Activated naive CD8-positive, alpha-beta T cell treated with anti-CD3 and anti-CD28 coated beads, Interleukin-2, amount 10 ng/mL, durations not matched to agents 7 days and 5 days (primary cell): Measurements from ENCODE around the gene CD300LB. TPM values are rescaled to one million over a fixed set of nuclear protein-coding genes. Genes with fewer than 3 reads are reported as not detected.
"Not testable (repeated sequence)": the region's sequence is repeated elsewhere in the genome, so short reads cannot be mapped to it uniquely, and the experiment has no call there.

Source experiments
- ATAC-seq: fragments of 150-1000 bp; cut with Tn5 transposase; one replicate; pipeline ENCODE4 v1.10.0; 2021; ENCODE audit warnings: low read depth, moderate library complexity
- POLR2A ChIA-PET: fragments of 350-600 bp; sonication (Branson Sonifier 250); formaldehyde crosslinking; loops from one replicate; lab custom pipeline; 2021; ENCODE audit warnings: antibody characterized with exemption; lab: Charles Lee
- DNase-seq: peaks from one replicate; pipeline ENCODE4 v3.0.0; 2021
- H3K27ac Mint-ChIP-seq: one replicate; pipeline ENCODE4 v1.8.0; 2022; ENCODE audit warnings: mild to moderate bottlenecking, mixed read lengths
- H3K27me3 Mint-ChIP-seq: one replicate; pipeline ENCODE4 v1.8.0; 2022; ENCODE audit warnings: mild to moderate bottlenecking, moderate library complexity, mixed read lengths
- H3K36me3 Mint-ChIP-seq: one replicate; pipeline ENCODE4 v1.8.0; 2021; ENCODE audit warnings: mild to moderate bottlenecking, mixed read lengths
- H3K4me1 Mint-ChIP-seq: one replicate; pipeline ENCODE4 v1.8.0; 2021; ENCODE audit warnings: mixed read lengths
- H3K4me3 Mint-ChIP-seq: one replicate; pipeline ENCODE4 v1.8.0; 2022; ENCODE audit warnings: mild to moderate bottlenecking, moderate library complexity, mixed read lengths
- H3K9me3 Mint-ChIP-seq: one replicate; pipeline ENCODE4 v1.8.0; 2021; ENCODE audit warnings: mixed read lengths
- total RNA-seq, 2 experiments: library from RNA; stranded (reverse); gene quantifications; one replicate each; pipeline ENCODE4 v1.2.3, GENCODE V29; 2021

CD300LB gene
- total RNA-seq, 2 experiments from 2014 or later, result not detected

GRCh38 chr17:74490716-74491115, 40.6 kb downstream of the CD300LB start:
- Mint-ChIP-seq H3K27ac (no peak overlapping the region), H3K27me3 (peaks cover 10% of the 10 kb centered on the region), H3K4me3 (no peak overlapping the region), H3K36me3 (peaks cover 14% of the 10 kb centered on the region), H3K9me3 (peaks cover 6% of the 10 kb centered on the region), H3K4me1 (peaks cover 1% of the 10 kb centered on the region)
- POLR2A ChIA-PET, result no interaction called here
- no peak for DNase-seq
- ATAC-seq, result no peak

- H3K27ac Mint-ChIP-seq, H3K9me3 Mint-ChIP-seq, ATAC-seq, H3K4me3 Mint-ChIP-seq, DNase-seq, H3K4me1 Mint-ChIP-seq, POLR2A ChIA-PET: not testable (repeated sequence)
- Mint-ChIP-seq H3K36me3 (peaks cover 14% of the 10 kb centered on the region), H3K27me3 (peaks cover 18% of the 10 kb centered on the region)
Measured at GRCh38 chr17:74488276-74488675, 43.0 kb downstream of the CD300LB start.

- ATAC-seq, result no peak
Measured at GRCh38 chr17:74485841-74486240, 45.4 kb downstream of the CD300LB start.

GRCh38 chr17:74485022-74485743, 46.1 kb downstream of the CD300LB start:
- peaks cover 6% of the 10 kb centered on the region for H3K9me3 Mint-ChIP-seq
- POLR2A ChIA-PET, result no interaction called here
- DNase-seq (no peak), ATAC-seq (no peak)
- H3K27ac Mint-ChIP-seq, result no peak overlapping the region
- peaks cover 17% of the 10 kb centered on the region for H3K27me3 Mint-ChIP-seq
- peaks cover 1% of the 10 kb centered on the region for H3K4me1 Mint-ChIP-seq
- no peak overlapping the region for H3K4me3 Mint-ChIP-seq
- peaks cover 15% of the 10 kb centered on the region for H3K36me3 Mint-ChIP-seq

More at GRCh38 chr17:74485841-74486240, 45.4 kb downstream of the CD300LB start:
- peaks cover 17% of the 10 kb centered on the region for H3K27me3 Mint-ChIP-seq
- H3K27ac Mint-ChIP-seq, result no peak overlapping the region
- POLR2A ChIA-PET, result no interaction called here
- no peak overlapping the region for H3K4me3 Mint-ChIP-seq
- H3K4me1 Mint-ChIP-seq, result no peaks in the 10 kb centered on the region
- H3K9me3 Mint-ChIP-seq, result peaks cover 6% of the 10 kb centered on the region
- no peak for DNase-seq
- H3K36me3 Mint-ChIP-seq, result peaks cover 15% of the 10 kb centered on the region

- H3K36me3 Mint-ChIP-seq, result peaks cover 13% of the 10 kb centered on the region
- POLR2A ChIA-PET, result no interaction called here
- no peak overlapping the region for H3K27ac Mint-ChIP-seq
- DNase-seq (no peak), ATAC-seq (no peak)
- H3K9me3 Mint-ChIP-seq, result peaks cover 5% of the 10 kb centered on the region
- peaks cover 15% of the 10 kb centered on the region for H3K27me3 Mint-ChIP-seq
- H3K4me1 Mint-ChIP-seq, result peaks cover 10% of the 10 kb centered on the region
- H3K4me3 Mint-ChIP-seq, result no peak overlapping the region
Measured at GRCh38 chr17:74484066-74484465, 47.2 kb downstream of the CD300LB start.

GRCh38 chr17:74481621-74482020, 49.7 kb downstream of the CD300LB start:
- peaks cover 25% of the 10 kb centered on the region for H3K4me1 Mint-ChIP-seq
- ATAC-seq (no peak), DNase-seq (no peak)
- H3K27me3 Mint-ChIP-seq, result peaks cover 11% of the 10 kb centered on the region
- POLR2A ChIA-PET, result interaction anchor here (0.6 kb wide), 1 partner anchor 392 kb away, joined by 3 read pairs; no protein-coding TSS in a partner anchor
- no peak overlapping the region for H3K27ac Mint-ChIP-seq
- no peaks in the 10 kb centered on the region for H3K9me3 Mint-ChIP-seq
- H3K36me3 Mint-ChIP-seq, result peaks cover 12% of the 10 kb centered on the region
- H3K4me3 Mint-ChIP-seq, result no peak overlapping the region

- no peak for DNase-seq
- peaks cover 17% of the 10 kb centered on the region for H3K36me3 Mint-ChIP-seq
- H3K4me3 Mint-ChIP-seq, result no peak overlapping the region
- peaks cover 7% of the 10 kb centered on the region for H3K9me3 Mint-ChIP-seq
- H3K27me3 Mint-ChIP-seq, result peaks cover 11% of the 10 kb centered on the region
- POLR2A ChIA-PET, result no interaction called here
- ATAC-seq, result no peak
- no peak overlapping the region for H3K27ac Mint-ChIP-seq
- H3K4me1 Mint-ChIP-seq, result peaks cover 25% of the 10 kb centered on the region
Measured at GRCh38 chr17:74480290-74480689, 51.0 kb downstream of the CD300LB start.

- peak overlapping the region; percentile 66 for H3K27ac Mint-ChIP-seq
- H3K4me3 Mint-ChIP-seq, result peak overlapping the region; percentile 65
- H3K27me3 Mint-ChIP-seq, result peaks cover 5% of the 10 kb centered on the region
- peaks cover 36% of the 10 kb centered on the region for H3K4me1 Mint-ChIP-seq
- POLR2A ChIA-PET, result interaction anchor here (1.4 kb wide), 1 partner anchor 14 kb away, joined by 4 read pairs; no protein-coding TSS in a partner anchor
- DNase-seq (no peak), ATAC-seq (peak; percentile 73)
- peaks cover 15% of the 10 kb centered on the region for H3K9me3 Mint-ChIP-seq
- H3K36me3 Mint-ChIP-seq, result peaks cover 28% of the 10 kb centered on the region
Measured at GRCh38 chr17:74478420-74479100, 52.7 kb downstream of the CD300LB start.

GRCh38 chr17:74477411-74477810, 53.9 kb downstream of the CD300LB start:
- no peak for ATAC-seq
- H3K27me3 Mint-ChIP-seq, result peaks cover 2% of the 10 kb centered on the region
- peaks cover 15% of the 10 kb centered on the region for H3K9me3 Mint-ChIP-seq
- no peak for DNase-seq
- POLR2A ChIA-PET, result interaction anchor here (1.4 kb wide), 1 partner anchor 13 kb away, joined by 4 read pairs; no protein-coding TSS in a partner anchor
- H3K4me3 Mint-ChIP-seq, result no peak overlapping the region
- H3K27ac Mint-ChIP-seq, result no peak overlapping the region
- H3K4me1 Mint-ChIP-seq, result peaks cover 38% of the 10 kb centered on the region
- H3K36me3 Mint-ChIP-seq, result peaks cover 29% of the 10 kb centered on the region

- peaks cover 36% of the 10 kb centered on the region for H3K4me1 Mint-ChIP-seq
- no peak overlapping the region for H3K27ac Mint-ChIP-seq
- no peak for ATAC-seq
- peaks cover 15% of the 10 kb centered on the region for H3K9me3 Mint-ChIP-seq
- H3K27me3 Mint-ChIP-seq, result peaks cover 4% of the 10 kb centered on the region
- H3K36me3 Mint-ChIP-seq, result peaks cover 30% of the 10 kb centered on the region
- no peak overlapping the region for H3K4me3 Mint-ChIP-seq
- no peak for DNase-seq
- POLR2A ChIA-PET, result no interaction called here
Measured at GRCh38 chr17:74475189-74475588, 56.1 kb downstream of the CD300LB start.

- Mint-ChIP-seq H3K27me3 (peaks cover 4% of the 10 kb centered on the region), H3K4me3 (peak overlapping the region; percentile 64), H3K27ac (peak overlapping the region; percentile 75), H3K9me3 (peaks cover 15% of the 10 kb centered on the region), H3K36me3 (peaks cover 30% of the 10 kb centered on the region), H3K4me1 (peaks cover 31% of the 10 kb centered on the region)
- peak; percentile 27 for ATAC-seq
- POLR2A ChIA-PET, result no interaction called here
- DNase-seq, result no peak
Measured at GRCh38 chr17:74474043-74474792, 57.1 kb downstream of the CD300LB start.

- peaks cover 30% of the 10 kb centered on the region for H3K36me3 Mint-ChIP-seq
- H3K27ac Mint-ChIP-seq, result peak overlapping the region; percentile 75
- H3K27me3 Mint-ChIP-seq, result peaks cover 4% of the 10 kb centered on the region
- H3K4me3 Mint-ChIP-seq, result no peak overlapping the region
- H3K4me1 Mint-ChIP-seq, result peaks cover 23% of the 10 kb centered on the region
- POLR2A ChIA-PET, result no interaction called here
- H3K9me3 Mint-ChIP-seq, result peaks cover 15% of the 10 kb centered on the region
- DNase-seq, result no peak
- ATAC-seq, result no peak
Measured at GRCh38 chr17:74473294-74473693, 58.0 kb downstream of the CD300LB start.

GRCh38 chr17:74472890-74473289, 58.4 kb downstream of the CD300LB start:
- DNase-seq (no peak), ATAC-seq (no peak)
- no peak overlapping the region for H3K4me3 Mint-ChIP-seq
- POLR2A ChIA-PET, result no interaction called here
- H3K27me3 Mint-ChIP-seq, result peaks cover 4% of the 10 kb centered on the region
- H3K36me3 Mint-ChIP-seq, result peaks cover 27% of the 10 kb centered on the region
- peaks cover 18% of the 10 kb centered on the region for H3K4me1 Mint-ChIP-seq
- H3K9me3 Mint-ChIP-seq, result peaks cover 15% of the 10 kb centered on the region
- H3K27ac Mint-ChIP-seq, result no peak overlapping the region
